ENCODE measurements around the gene SLC9A2.

The SLC9A2 gene

DNA sequence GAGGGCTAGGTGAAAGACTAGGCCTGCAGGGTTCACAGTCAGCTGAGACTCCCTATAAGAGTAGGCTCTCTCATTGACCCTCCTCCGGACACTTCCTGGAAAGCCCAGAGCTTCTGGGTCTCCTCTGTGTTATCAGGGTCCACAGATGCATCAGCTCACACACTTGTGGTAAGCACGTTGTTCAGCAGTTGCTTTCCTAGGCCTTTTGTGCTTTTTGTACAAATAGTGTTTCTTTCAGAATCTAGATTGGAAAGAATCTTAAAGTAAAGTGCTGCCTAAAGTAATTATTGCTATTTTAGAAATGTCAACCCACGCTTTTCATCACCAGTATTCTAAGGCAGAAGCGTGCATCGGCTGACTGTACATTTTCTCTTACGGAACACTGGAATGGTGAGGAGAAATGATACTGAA is 15.5 kb downstream of the SLC9A2 start:
- DNase-seq (ENCODE audit: low read depth): no peak
- no peak overlapping the region for H3K4me3 ChIP-seq (replicated peaks; ENCODE audit: low read depth, low read length)
- no peak for TF ChIP-seq CTCF (IDR thresholded peaks at IDR 0.05; ENCODE audit: low read length, missing control alignments)

- no peak for DNase-seq (ENCODE audit: low read depth)
- no peak overlapping the region for H3K4me3 ChIP-seq (replicated peaks; ENCODE audit: low read depth, low read length)
- TF ChIP-seq CTCF (IDR thresholded peaks at IDR 0.05; ENCODE audit: low read length, missing control alignments): no peak
Observed at GRCh38 chr2:102635317-102635716, 16.0 kb downstream of the SLC9A2 start.

GRCh38 chr2:102636283-102636907 is 17.0 kb downstream of the SLC9A2 start:
- no peak for DNase-seq (ENCODE audit: low read depth)
- no peak overlapping the region for H3K4me3 ChIP-seq (replicated peaks; ENCODE audit: low read depth, low read length)
- TF ChIP-seq CTCF (IDR thresholded peaks at IDR 0.05; ENCODE audit: low read length, missing control alignments): no peak

DNA sequence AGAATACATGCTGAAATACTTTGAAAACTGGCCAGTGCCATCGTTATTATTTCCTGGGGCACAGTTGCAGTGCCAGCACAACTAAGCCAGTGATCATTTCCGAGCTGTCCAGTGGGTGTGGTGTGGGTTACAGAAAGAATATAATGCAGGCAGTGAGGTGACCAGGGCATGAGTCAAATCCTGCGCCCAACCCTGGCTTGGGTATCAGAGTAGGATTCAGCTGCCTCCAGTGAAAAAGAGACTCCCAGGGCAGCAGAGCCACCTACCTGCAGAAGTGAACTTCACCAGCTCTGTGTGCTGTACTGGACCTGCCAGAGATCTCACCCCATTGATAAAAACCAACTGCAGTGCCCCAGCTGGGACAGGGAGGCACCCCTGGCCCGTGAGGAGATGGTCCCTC is 18.0 kb downstream of the SLC9A2 start:
- no peak for DNase-seq (ENCODE audit: low read depth)
- TF ChIP-seq CTCF (IDR thresholded peaks at IDR 0.05; ENCODE audit: low read length, missing control alignments): no peak
- no peak overlapping the region for H3K4me3 ChIP-seq (replicated peaks; ENCODE audit: low read depth, low read length)

DNA sequence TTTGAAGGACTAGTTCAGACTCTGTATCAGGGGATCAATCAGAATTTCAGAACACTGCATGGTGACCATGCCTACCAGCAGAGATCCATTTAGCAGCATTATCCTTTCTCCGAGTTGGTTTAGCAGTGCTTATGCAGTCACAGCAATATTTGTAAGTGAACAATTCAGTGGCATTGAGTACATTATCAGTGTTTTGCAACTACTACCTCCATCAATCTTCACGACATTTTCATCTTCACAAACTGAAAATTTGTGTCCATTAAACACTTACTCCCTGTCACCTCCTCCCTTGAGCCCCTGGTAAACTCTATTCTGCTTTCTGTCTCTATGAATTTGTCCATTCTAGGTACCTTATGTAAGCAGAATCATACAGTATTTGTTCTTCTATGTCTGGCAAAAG is 20.1 kb downstream of the SLC9A2 start:
- H3K4me3 ChIP-seq (replicated peaks; ENCODE audit: low read depth, low read length): no peak overlapping the region
- TF ChIP-seq CTCF (IDR thresholded peaks at IDR 0.05; ENCODE audit: low read length, missing control alignments): no peak
- no peak for DNase-seq (ENCODE audit: low read depth)

GRCh38 chr2:102652126-102652525 is 32.8 kb downstream of the SLC9A2 start:
- DNase-seq (ENCODE audit: low read depth): no peak
- TF ChIP-seq CTCF (IDR thresholded peaks at IDR 0.05; ENCODE audit: low read length, missing control alignments): no peak
- no peak overlapping the region for H3K4me3 ChIP-seq (replicated peaks; ENCODE audit: low read depth, low read length)

GRCh38 chr2:102657770-102658169 is 38.4 kb downstream of the SLC9A2 start:
- DNase-seq (ENCODE audit: low read depth): no peak
- no peak overlapping the region for H3K4me3 ChIP-seq (replicated peaks; ENCODE audit: low read depth, low read length)
- TF ChIP-seq CTCF (IDR thresholded peaks at IDR 0.05; ENCODE audit: low read length, missing control alignments): no peak

Measured in fibroblast of pulmonary artery (primary cell).